ENCODE results near the gene FIG4. TPM values are rescaled to one million over a fixed set of nuclear protein-coding genes. Genes with fewer than 3 reads are reported as not detected.

Gene FIG4
- total RNA-seq (ENCODE audit: low replicate concordance): 16.5 and 17.1 TPM in 2 replicates

GRCh38 chr6:109690737-109691621 is at the start of gene FIG4, which contains the start of gene AK9:
Gene FIG4, plus strand, starts transcription at chr6:109691296. Its CDS starts 140 bp downstream, at chr6:109691436.
Gene AK9, minus strand, starts transcription at chr6:109691202. Its CDS starts 15,457 bp downstream, at chr6:109675745.

Other genes starting within 250 kb of the FIG4 start
- 28.9 and 67.8 TPM in 2 replicates for gene MICAL1, start 235.5 kb upstream of the FIG4 start, total RNA-seq (ENCODE audit: low replicate concordance)
- 3.4 and 6.0 TPM in 2 replicates for gene ZBTB24, start 208.1 kb upstream of the FIG4 start, total RNA-seq (ENCODE audit: low replicate concordance)
- 2.2 and 7.0 TPM in 2 replicates for gene AK9, start 94 bp upstream of the FIG4 start, total RNA-seq (ENCODE audit: low replicate concordance)